ENCODE measurements around the gene VPS41. TPM values are rescaled to one million over a fixed set of nuclear protein-coding genes. Genes with fewer than 3 reads are reported as not detected.

Gene VPS41
- total and polyA plus RNA-seq, 4 donors: 9.2 to 24.1 (median 16.1) TPM

- no peak overlapping the region for H3K27ac ChIP-seq (ENCODE audit: low read depth in 1 of 2, low read length in 2 of 2)
- H3K9ac ChIP-seq (ENCODE audit: low read depth in 1 of 2, low read length in 2 of 2): no peak overlapping the region
- H3K36me3 ChIP-seq (ENCODE audit: control insufficient read depth in 4 of 4, insufficient read depth in 3 of 4, low read depth in 1 of 4, low read length in 3 of 4): no peaks in the 10 kb centered on the region
- no peaks in the 10 kb centered on the region for H3K9me3 ChIP-seq (ENCODE audit: control insufficient read depth in 4 of 4, low read length in 3 of 4)
- peaks cover 0 to 6% (median 0%) of the 10 kb centered on the region in 4 donors for H3K4me1 ChIP-seq (ENCODE audit: control insufficient read depth in 4 of 4, insufficient read depth in 4 of 4, low read length in 3 of 4)
- H3K27me3 ChIP-seq (ENCODE audit: control insufficient read depth in 4 of 4, insufficient read depth in 4 of 4, low read length in 3 of 4): no peaks in the 10 kb centered on the region
- H3K4me3 ChIP-seq (ENCODE audit: low read depth in 1 of 3, low read length in 3 of 3): no peak overlapping the region
- no peak for TF ChIP-seq JUND (IDR thresholded peaks at IDR 0.05)
- no peak for DNase-seq (ENCODE audit: low spot score)
- 91% methylated on average over 3 of the region's 3 CpGs for WGBS
These were observed 19.5 kb upstream of the VPS41 start for GRCh38 chr7:38928506-38928905.

DNA sequence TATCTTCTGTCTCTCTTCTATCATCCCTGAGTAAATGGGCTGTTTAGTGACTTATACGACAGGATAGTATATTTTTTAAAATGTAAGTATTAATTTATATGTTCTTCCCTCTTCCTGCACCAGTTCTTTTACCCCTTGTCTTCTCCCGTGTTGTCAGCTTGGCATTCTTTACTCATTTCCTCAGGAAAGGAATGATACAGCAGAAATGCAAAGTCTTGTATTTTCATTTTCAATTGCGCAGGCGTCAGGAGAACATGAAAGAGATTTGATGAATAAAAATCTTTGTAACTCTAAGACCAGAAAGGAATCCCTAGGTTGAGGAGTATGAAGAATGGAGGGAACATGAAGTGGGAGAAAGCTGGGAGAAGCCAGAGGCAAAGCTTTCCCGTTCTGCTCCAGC lies 18.8 kb upstream of the VPS41 start:
- H3K4me1 ChIP-seq (ENCODE audit: control insufficient read depth in 4 of 4, insufficient read depth in 4 of 4, low read length in 3 of 4): peaks cover 0 to 2% (median 0%) of the 10 kb centered on the region in 4 donors
- H3K36me3 ChIP-seq (ENCODE audit: control insufficient read depth in 4 of 4, insufficient read depth in 3 of 4, low read depth in 1 of 4, low read length in 3 of 4): no peaks in the 10 kb centered on the region
- DNase-seq (ENCODE audit: low spot score): no peak
- TF ChIP-seq GABPA (IDR thresholded peaks at IDR 0.05 in 1 of 2, conservative IDR thresholded peaks at IDR 0.05 in 1 of 2) (no peak), JUND (IDR thresholded peaks at IDR 0.05) (no peak), RXRA (IDR thresholded peaks at IDR 0.05) (no peak), TAF1 (conservative IDR thresholded peaks at IDR 0.05) (no peak), YY1 (IDR thresholded peaks at IDR 0.05) (no peak), FOXA2 (IDR thresholded peaks at IDR 0.05) (no peak), ZBTB33 (IDR thresholded peaks at IDR 0.05) (no peak)
- TF ChIP-seq, protein P1, sequence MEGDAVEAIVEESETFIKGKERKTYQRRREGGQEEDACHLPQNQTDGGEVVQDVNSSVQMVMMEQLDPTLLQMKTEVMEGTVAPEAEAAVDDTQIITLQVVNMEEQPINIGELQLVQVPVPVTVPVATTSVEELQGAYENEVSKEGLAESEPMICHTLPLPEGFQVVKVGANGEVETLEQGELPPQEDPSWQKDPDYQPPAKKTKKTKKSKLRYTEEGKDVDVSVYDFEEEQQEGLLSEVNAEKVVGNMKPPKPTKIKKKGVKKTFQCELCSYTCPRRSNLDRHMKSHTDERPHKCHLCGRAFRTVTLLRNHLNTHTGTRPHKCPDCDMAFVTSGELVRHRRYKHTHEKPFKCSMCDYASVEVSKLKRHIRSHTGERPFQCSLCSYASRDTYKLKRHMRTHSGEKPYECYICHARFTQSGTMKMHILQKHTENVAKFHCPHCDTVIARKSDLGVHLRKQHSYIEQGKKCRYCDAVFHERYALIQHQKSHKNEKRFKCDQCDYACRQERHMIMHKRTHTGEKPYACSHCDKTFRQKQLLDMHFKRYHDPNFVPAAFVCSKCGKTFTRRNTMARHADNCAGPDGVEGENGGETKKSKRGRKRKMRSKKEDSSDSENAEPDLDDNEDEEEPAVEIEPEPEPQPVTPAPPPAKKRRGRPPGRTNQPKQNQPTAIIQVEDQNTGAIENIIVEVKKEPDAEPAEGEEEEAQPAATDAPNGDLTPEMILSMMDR (IDR thresholded peaks at IDR 0.05; ENCODE audit: low read depth, low read length, missing input control): no peak
- TF ChIP-seq, protein P2, sequence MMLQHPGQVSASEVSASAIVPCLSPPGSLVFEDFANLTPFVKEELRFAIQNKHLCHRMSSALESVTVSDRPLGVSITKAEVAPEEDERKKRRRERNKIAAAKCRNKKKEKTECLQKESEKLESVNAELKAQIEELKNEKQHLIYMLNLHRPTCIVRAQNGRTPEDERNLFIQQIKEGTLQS (IDR thresholded peaks at IDR 0.05): no peak
- H3K27ac ChIP-seq (ENCODE audit: low read depth in 1 of 2, low read length in 2 of 2): no peak overlapping the region
- H3K9ac ChIP-seq (ENCODE audit: low read depth in 1 of 2, low read length in 2 of 2): no peak overlapping the region
- H3K9me3 ChIP-seq (ENCODE audit: control insufficient read depth in 4 of 4, low read length in 3 of 4): no peaks in the 10 kb centered on the region
- H3K27me3 ChIP-seq (ENCODE audit: control insufficient read depth in 4 of 4, insufficient read depth in 4 of 4, low read length in 3 of 4): no peaks in the 10 kb centered on the region
- no peak overlapping the region for H3K4me3 ChIP-seq (ENCODE audit: low read depth in 1 of 3, low read length in 3 of 3)
- WGBS: 64% methylated on average over 5 of the region's 5 CpGs

DNA sequence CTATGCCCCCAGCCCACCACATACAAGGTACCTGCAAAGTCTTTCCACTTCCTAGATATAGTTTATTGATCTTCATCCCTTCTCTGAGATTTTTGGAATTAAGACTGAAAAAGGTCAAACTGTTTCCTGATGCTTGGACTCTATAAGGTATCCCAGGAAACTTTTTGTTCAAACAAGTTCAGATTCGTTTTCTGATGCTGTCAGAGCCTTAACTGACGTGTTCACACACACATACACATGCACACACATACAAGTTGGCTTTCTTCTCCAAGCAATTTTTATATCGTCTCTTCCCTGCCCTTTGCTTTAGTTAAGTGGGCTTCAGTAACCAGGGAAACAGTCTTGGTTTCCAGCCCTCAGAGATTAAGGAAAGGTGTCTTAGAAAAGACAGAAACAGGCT lies 11.7 kb upstream of the VPS41 start:
- Histone ChIP-seq H3K36me3 (ENCODE audit: control insufficient read depth in 4 of 4, insufficient read depth in 3 of 4, low read depth in 1 of 4, low read length in 3 of 4) (no peaks in the 10 kb centered on the region), H3K4me1 (ENCODE audit: control insufficient read depth in 4 of 4, insufficient read depth in 4 of 4, low read length in 3 of 4) (no peaks in the 10 kb centered on the region), H3K9me3 (ENCODE audit: control insufficient read depth in 4 of 4, low read length in 3 of 4) (no peaks in the 10 kb centered on the region), H3K27me3 (ENCODE audit: control insufficient read depth in 4 of 4, insufficient read depth in 4 of 4, low read length in 3 of 4) (no peaks in the 10 kb centered on the region), H3K27ac (ENCODE audit: low read depth in 1 of 2, low read length in 2 of 2) (no peak overlapping the region), H3K4me3 (ENCODE audit: low read depth in 1 of 3, low read length in 3 of 3) (no peak overlapping the region), H3K9ac (ENCODE audit: low read depth in 1 of 2, low read length in 2 of 2) (no peak overlapping the region)
- TF ChIP-seq FOXA1 (IDR thresholded peaks at IDR 0.05): no peak
- no peak for DNase-seq (ENCODE audit: low spot score)
- WGBS: 84% methylated on average over 3 of the region's 3 CpGs

- no peaks in the 10 kb centered on the region for H3K36me3 ChIP-seq (ENCODE audit: control insufficient read depth in 4 of 4, insufficient read depth in 3 of 4, low read depth in 1 of 4, low read length in 3 of 4)
- H3K27me3 ChIP-seq (ENCODE audit: control insufficient read depth in 4 of 4, insufficient read depth in 4 of 4, low read length in 3 of 4): no peaks in the 10 kb centered on the region
- no peak overlapping the region for H3K27ac ChIP-seq (ENCODE audit: low read depth in 1 of 2, low read length in 2 of 2)
- no peaks in the 10 kb centered on the region for H3K4me1 ChIP-seq (ENCODE audit: control insufficient read depth in 4 of 4, insufficient read depth in 4 of 4, low read length in 3 of 4)
- TF ChIP-seq TAF1 (conservative IDR thresholded peaks at IDR 0.05) (no peak), FOXA2 (IDR thresholded peaks at IDR 0.05) (no peak), GABPA (IDR thresholded peaks at IDR 0.05 in 1 of 2, conservative IDR thresholded peaks at IDR 0.05 in 1 of 2) (no peak), HNF4G (IDR thresholded peaks at IDR 0.05) (no peak), JUND (IDR thresholded peaks at IDR 0.05) (no peak), RXRA (IDR thresholded peaks at IDR 0.05) (no peak), ZBTB33 (IDR thresholded peaks at IDR 0.05) (no peak), MAX (IDR thresholded peaks at IDR 0.05) (no peak), HNF4A (conservative IDR thresholded peaks at IDR 0.05) (no peak), YY1 (IDR thresholded peaks at IDR 0.05) (no peak), FOXA1 (IDR thresholded peaks at IDR 0.05) (no peak), RAD21 (IDR thresholded peaks at IDR 0.05) (no peak)
- TF ChIP-seq, protein P1 (IDR thresholded peaks at IDR 0.05; ENCODE audit: low read depth, low read length, missing input control): no peak
- H3K9me3 ChIP-seq (ENCODE audit: control insufficient read depth in 4 of 4, low read length in 3 of 4): no peaks in the 10 kb centered on the region
- H3K9ac ChIP-seq (ENCODE audit: low read depth in 1 of 2, low read length in 2 of 2): no peak overlapping the region
- DNase-seq (ENCODE audit: low spot score): no peak
- WGBS: 54% methylated on average over 1 of the region's 1 CpG
- H3K4me3 ChIP-seq (ENCODE audit: low read depth in 1 of 3, low read length in 3 of 3): no peak overlapping the region
These were observed 7.4 kb upstream of the VPS41 start for GRCh38 chr7:38916396-38916795.

Measured in liver (tissue), 9 donors.